NCI-H510A treated with DMSO at 0.1 percent for 48 hours (cell line): Measurements from ENCODE around the gene TRDMT1.

ENCODE experiments used
- DNase-seq: peaks from one replicate; lab custom pipeline; 2025; lab: John Stamatoyannopoulos, UW

Gene TRDMT1

GRCh38 chr10:17200912-17201793 is at the start of gene TRDMT1:
TRDMT1 (minus strand) TSS chr10:17201672; CDS start chr10:17201634, 38 bp downstream.
- peak; percentile 74 for DNase-seq

GRCh38 chr10:17250736-17251135 is 49.3 kb upstream of the TRDMT1 start:
- no peak for DNase-seq

- DNase-seq: no peak
These were observed 48.3 kb upstream of the TRDMT1 start for GRCh38 chr10:17249820-17250219.

- no peak for DNase-seq
These were observed 47.5 kb upstream of the TRDMT1 start for GRCh38 chr10:17248964-17249363.

- no peak for DNase-seq
These were observed 45.7 kb upstream of the TRDMT1 start for GRCh38 chr10:17247210-17247609.

- DNase-seq: no peak
These were observed 43.4 kb upstream of the TRDMT1 start for GRCh38 chr10:17244700-17245365.

DNA sequence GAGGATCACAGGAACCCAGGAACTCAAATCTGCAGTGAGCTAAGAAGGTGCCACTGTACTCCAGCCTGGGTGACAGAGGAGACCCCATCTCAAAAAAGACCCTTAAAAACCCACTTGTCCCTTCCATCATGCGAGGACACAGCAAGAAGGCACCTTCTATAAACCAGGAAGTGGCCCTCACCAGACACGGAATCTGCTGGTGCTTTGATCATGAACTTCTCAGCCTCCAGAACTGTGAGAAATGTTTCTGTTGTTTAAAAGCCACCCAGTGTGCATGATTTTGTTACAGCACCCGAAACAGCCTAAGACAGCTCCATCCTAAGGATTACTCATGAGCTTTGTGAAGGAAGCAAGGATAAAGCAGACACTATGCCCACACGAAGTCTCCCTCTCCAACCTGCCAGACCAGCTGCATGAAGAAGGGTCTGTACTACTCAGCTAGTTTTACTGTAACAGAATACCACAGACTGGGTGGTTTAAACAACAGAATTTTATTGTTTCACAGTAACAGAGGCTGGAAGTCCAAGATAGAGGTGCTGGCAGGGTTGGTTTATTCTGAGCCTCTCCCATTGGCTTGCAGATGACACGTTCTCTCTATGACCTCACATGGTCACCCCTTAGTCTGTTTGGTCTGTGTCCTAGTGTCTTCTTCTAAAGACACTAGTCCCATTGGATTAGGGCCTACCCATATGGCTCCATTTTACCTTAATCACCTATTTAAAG is 40.3 kb upstream of the TRDMT1 start:
- no peak for DNase-seq

DNA sequence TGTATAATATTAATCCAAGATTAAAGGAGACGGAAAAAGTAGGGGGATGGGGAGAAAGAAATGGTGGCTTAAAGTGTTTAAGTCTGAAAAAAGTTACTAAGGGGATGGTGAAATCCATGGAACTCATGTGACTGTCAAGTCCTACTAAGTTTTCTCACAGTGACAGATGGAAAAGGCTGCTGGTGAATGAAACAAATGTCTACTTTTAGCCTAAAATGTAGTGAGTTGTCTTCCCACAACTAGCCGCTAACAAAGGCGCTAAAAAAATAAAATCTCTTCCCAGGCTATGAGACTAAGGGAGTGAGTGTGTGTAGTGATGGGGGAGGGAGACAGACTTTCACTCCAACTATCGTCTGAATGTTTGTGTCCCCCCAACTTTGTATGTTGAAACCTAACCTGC is 39.1 kb upstream of the TRDMT1 start:
- DNase-seq: no peak

- no peak for DNase-seq
These were observed 38.6 kb upstream of the TRDMT1 start for GRCh38 chr10:17240096-17240495.

DNA sequence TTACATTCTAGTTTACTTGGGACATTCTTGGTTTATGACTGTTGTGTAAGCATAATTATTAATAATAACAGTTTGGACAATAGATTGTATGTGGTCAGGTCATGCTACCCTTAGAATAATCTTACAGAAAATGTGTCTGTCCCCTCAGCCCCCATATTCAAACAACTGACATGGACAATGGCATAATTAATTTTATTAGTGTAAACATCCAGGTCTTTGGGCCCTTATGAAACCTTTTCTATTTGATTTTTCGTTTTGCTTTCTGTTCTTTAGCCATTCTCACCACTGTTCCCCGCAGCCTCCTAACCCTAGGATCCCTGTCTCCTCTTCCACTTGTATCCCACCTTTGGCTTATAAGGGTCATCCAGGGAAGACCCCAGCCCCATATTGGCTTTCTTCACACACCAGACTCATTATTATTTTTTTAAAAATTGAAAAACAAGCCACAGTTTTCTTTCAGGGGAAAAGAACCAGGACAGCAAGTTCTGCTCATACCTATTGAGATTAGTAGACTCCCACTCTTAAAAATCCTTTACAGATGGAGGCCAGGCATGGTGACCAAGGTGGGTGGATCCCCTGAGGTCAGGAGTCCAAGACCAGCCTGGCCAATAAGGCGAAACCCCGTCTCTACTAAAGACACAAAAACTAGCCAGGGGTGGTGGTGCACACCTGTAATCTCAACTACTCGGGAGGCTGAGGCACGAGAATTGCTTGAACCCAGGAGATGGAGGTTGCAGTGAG is 38.0 kb upstream of the TRDMT1 start:
- DNase-seq: no peak

DNA sequence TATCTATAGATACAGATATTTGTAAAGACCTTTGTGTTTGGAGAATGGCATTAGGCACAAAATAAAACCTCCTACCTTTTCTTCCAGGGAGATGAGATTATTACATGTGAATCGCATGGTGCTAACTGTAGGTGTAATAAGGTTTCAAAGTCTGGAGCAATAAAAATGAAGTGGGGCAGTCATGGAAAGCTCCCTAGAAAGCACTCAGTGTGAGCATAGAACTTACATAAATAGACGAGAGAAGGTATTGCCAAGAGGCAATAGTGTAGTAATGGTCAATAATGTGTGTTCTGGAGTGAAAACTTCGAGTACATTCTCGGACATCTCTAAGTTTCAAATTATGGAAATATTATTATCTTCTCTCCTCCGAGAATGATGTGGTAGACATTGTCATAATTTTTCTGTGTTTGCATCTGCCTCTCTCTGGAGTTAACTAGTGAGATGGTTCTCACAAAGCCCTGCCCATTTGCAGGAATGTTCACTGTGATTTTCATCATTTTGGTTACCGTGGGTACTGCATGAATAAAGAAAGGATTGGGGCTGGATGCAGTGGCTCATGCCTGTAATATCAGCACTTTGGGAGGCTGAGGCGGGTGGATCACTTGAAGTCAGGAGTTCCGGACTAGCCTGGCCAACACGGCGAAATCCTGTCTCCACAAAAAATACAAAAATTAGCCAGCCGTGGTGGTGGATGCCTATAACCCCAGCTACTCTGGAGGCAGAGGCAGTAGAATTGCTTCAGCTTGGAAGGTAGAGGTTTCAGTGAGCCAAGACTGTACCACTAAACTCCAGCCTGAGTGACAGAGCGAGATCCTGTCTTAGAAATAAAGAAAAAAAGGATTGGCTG is 37.2 kb upstream of the TRDMT1 start:
- no peak for DNase-seq

DNA sequence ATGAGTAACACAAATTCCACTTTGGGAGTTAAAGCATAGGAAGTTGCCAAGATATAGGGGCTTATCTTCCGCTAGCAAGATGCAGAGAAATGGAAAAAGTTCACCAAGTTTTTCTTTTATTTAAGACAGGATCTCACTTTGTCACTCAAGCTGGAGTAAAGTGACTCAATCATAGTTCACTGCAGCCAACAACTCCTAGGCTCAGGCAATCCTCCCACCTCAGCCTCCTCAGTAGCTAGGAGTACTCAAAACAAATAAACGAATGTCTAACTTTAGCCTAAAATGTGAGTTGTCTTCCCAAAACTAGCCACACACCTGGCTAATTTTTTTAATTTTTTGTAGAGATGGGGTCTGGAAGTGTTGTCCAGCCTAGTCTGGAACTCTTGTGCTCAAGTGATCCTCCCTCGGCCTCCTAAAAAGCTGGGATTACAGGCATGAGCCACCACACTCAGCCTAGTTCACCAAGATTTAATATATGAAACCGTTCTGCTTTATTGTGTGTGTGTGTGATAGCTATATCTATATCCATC is 36.5 kb upstream of the TRDMT1 start:
- DNase-seq: no peak

- no peak for DNase-seq
These were observed 35.7 kb upstream of the TRDMT1 start for GRCh38 chr10:17237149-17237527.

- DNase-seq: no peak
These were observed 35.1 kb upstream of the TRDMT1 start for GRCh38 chr10:17236468-17237148.

DNA sequence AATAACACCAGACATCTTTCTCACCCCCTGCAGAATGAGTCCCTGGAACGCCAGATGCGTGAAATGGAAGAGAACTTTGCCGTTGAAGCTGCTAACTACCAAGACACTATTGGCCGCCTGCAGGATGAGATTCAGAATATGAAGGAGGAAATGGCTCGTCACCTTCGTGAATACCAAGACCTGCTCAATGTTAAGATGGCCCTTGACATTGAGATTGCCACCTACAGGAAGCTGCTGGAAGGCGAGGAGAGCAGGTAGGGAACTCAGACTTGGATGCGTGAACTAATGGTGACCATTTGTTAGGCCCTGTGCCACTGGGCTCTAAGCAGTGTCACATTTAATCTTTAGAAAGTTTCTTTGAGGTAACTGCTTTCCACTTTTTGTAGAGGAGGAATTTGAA is 33.7 kb upstream of the TRDMT1 start:
- no peak for DNase-seq

- DNase-seq: peak; percentile 43
These were observed 33.0 kb upstream of the TRDMT1 start for GRCh38 chr10:17234431-17234945.

- DNase-seq: no peak
These were observed 32.0 kb upstream of the TRDMT1 start for GRCh38 chr10:17233286-17233991.

DNA sequence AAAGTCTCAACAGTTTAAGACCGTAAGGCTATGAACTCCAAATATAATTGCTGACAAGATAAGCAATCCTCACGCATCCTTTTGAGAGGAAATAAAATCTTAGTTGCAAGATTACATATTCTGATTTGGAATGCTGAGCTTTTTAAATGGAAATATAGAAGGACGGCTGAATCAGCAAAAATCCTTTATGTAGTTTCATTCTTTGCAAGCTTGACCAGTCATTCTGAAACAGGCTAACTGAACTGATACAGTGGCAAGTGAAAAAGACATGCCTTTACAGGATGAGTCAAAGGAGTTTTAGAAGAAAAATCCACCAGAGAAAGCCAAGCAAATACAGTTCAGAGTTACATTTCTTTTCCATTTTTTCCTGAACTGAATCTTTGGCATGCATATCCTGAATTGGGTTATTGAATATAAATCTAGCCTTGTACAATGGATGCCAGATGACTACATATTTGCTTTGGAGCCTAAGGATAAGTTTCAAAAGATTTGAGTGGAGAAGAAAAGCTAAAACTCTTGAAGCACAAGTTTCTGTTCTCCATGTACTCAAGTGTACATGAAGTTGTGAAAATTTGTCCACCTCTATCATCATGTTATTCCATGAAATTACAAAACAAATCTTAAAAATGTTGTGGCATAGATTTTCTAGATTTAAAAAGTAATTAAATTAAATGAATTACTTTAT is 30.9 kb upstream of the TRDMT1 start:
- DNase-seq: no peak

DNA sequence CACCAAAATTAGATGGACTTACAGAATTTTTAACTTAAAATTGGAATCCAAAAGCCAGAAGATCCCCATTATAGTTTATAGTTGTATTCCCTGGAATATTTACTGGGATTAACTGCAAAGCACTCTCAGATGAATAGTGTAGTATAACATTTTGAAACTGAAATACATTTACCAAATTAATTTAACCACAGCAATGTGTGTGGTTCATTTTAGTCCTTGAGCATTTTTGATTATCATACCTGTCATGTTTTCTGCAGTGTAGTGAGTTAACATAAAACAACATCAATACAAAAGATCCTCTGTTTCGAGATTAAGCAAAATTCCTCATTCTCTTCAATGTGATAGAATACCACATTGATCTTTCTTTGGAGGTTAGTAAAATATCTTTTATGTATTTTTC is 30.3 kb upstream of the TRDMT1 start:
- DNase-seq: no peak
